ENCODE measurements around the gene TTC32.
"Not testable (repeated sequence)": the region's sequence is repeated elsewhere in the genome, so short reads cannot be mapped to it uniquely, and the experiment has no call there.

Gene TTC32

GRCh38 chr2:19901442-19902215 is at the start of gene TTC32:
Gene TTC32 (minus strand): TSS chr2:19901983. CDS start chr2:19901854, 129 bp downstream.
- DNase-seq, result peak; percentile 93

GRCh38 chr2:19949071-19949470 is 47.3 kb upstream of the TTC32 start:
- no peak for DNase-seq

- DNase-seq, result no peak
These were observed 45.6 kb upstream of the TTC32 start for GRCh38 chr2:19947184-19947940.

GRCh38 chr2:19944205-19944845 is 42.5 kb upstream of the TTC32 start:
- no peak for DNase-seq

GRCh38 chr2:19943189-19943588 is 41.4 kb upstream of the TTC32 start:
- DNase-seq, result no peak

GRCh38 chr2:19942199-19942598 is 40.4 kb upstream of the TTC32 start:
- DNase-seq, result no peak

- DNase-seq, result no peak
These were observed 35.2 kb upstream of the TTC32 start for GRCh38 chr2:19937004-19937403.

- DNase-seq, result no peak
These were observed 34.4 kb upstream of the TTC32 start for GRCh38 chr2:19936203-19936602.

GRCh38 chr2:19933351-19933981 is 31.7 kb upstream of the TTC32 start:
- DNase-seq, result no peak

GRCh38 chr2:19932928-19933327 is 31.1 kb upstream of the TTC32 start:
- no peak for DNase-seq

GRCh38 chr2:19929226-19929625 is 27.4 kb upstream of the TTC32 start:
- no peak for DNase-seq

- DNase-seq, result not testable (repeated sequence)
These were observed 26.0 kb upstream of the TTC32 start for GRCh38 chr2:19927816-19928215.

- DNase-seq, result not testable (repeated sequence)
These were observed 22.7 kb upstream of the TTC32 start for GRCh38 chr2:19924526-19924925.

- DNase-seq, result not testable (repeated sequence)
These were observed 20.4 kb upstream of the TTC32 start for GRCh38 chr2:19922188-19922587.

- DNase-seq, result no peak
These were observed 14.7 kb upstream of the TTC32 start for GRCh38 chr2:19916385-19916950.

- no peak for DNase-seq
These were observed 12.6 kb upstream of the TTC32 start for GRCh38 chr2:19914266-19914975.

- no peak for DNase-seq
These were observed 10.2 kb upstream of the TTC32 start for GRCh38 chr2:19911808-19912509.

GRCh38 chr2:19902216-19902740 is 495 bp upstream of the TTC32 start:
- no peak for DNase-seq

- DNase-seq, result no peak
These were observed 797 bp downstream of the TTC32 start for GRCh38 chr2:19900931-19901441.

- no peak for DNase-seq
These were observed 1.5 kb downstream of the TTC32 start for GRCh38 chr2:19899985-19900930.

Measured in activated CD8-positive, alpha-beta memory T cell treated with anti-CD3 and anti-CD28 coated beads, Interleukin-2, amount 50 U/mL, for 4 hours (primary cell).